H1 (cell line): ENCODE data around the gene RAPGEF5. TPM values are rescaled to one million over a fixed set of nuclear protein-coding genes. Genes with fewer than 3 reads are reported as not detected.

Source experiments
- CTCF ChIA-PET: fragments of 300-600 bp; sonication (Branson Sonifier 250); formaldehyde crosslinking; loops from one replicate; lab custom pipeline; 2021; ENCODE audit not compliant: partially characterized antibody; lab: Charles Lee
- POLR2A ChIA-PET: fragments of 300-600 bp; sonication (Branson Sonifier 250); formaldehyde crosslinking; loops from one replicate; lab custom pipeline; 2021; ENCODE audit warnings: inconsistent platforms; ENCODE audit not compliant: partially characterized antibody; lab: Charles Lee
- DNase-seq, 2 experiments: peaks; one replicate each; pipeline versions ENCODE4 v3.0.0 to v3.0.0-alpha.2; 2010 to 2022; ENCODE audit warnings: low spot score in 2 of 2, low read depth in 1 of 2, mixed read lengths in 1 of 2
- FAIRE-seq: peaks from 2 replicates; lab custom pipeline; 2011; peaks lifted over from hg19 to GRCh38; lab: Jason Lieb, UNC
- H2AFZ ChIP-seq: 2 replicates; pipeline ENCODE4 v1.8.1; 2012; ENCODE audit warnings: low read length, inconsistent platforms
- H2AK5ac ChIP-seq: 2 replicates; pipeline ENCODE4 v1.6.1; 2013; ENCODE audit warnings: low read depth, low read length
- H2BK120ac ChIP-seq: replicated peaks from 2 replicates; pipeline ENCODE3; 2013; ENCODE audit warnings: low read depth, low read length, inconsistent platforms
- H2BK12ac ChIP-seq: 2 replicates; pipeline ENCODE4 v1.6.1; 2013; ENCODE audit warnings: low read depth, low read length
- H2BK15ac ChIP-seq: 2 replicates; pipeline ENCODE4 v1.6.1; 2013; ENCODE audit warnings: low read length
- H2BK20ac ChIP-seq: 2 replicates; pipeline ENCODE4 v1.6.1; 2013; ENCODE audit warnings: low read length
- H2BK5ac ChIP-seq: 2 replicates; pipeline ENCODE4 v1.6.1; 2013; ENCODE audit warnings: low read depth, low read length
- H3K14ac ChIP-seq: 2 replicates; pipeline ENCODE4 v1.6.1; 2013; ENCODE audit warnings: inconsistent platforms; ENCODE audit not compliant: insufficient read length
- H3K18ac ChIP-seq: 2 replicates; pipeline ENCODE4 v1.6.1; 2013; ENCODE audit warnings: low read length; ENCODE audit errors: extremely low read depth
- H3K23ac ChIP-seq: 2 replicates; pipeline ENCODE4 v1.6.1; 2013; ENCODE audit warnings: inconsistent platforms; ENCODE audit not compliant: insufficient read length
- H3K23me2 ChIP-seq: 2 replicates; pipeline ENCODE4 v1.6.1; 2013; ENCODE audit warnings: low read depth, low read length
- H3K27ac ChIP-seq: 2 replicates; pipeline ENCODE4 v1.6.1; 2011; ENCODE audit warnings: low read depth, low read length, inconsistent platforms
- H3K27me3 ChIP-seq, 4 experiments: replicated peaks in 1 of 4; 1 replicate in 1 of 4; 2 replicates in 3 of 4; pipeline versions ENCODE4 v1.6.1 to v1.8.1; 2011 to 2013; ENCODE audit warnings: low read length in 3 of 4, mild to moderate bottlenecking in 3 of 4, inconsistent platforms in 2 of 4, mixed read lengths in 2 of 4, moderate library complexity in 1 of 4; ENCODE audit not compliant: control insufficient read depth in 3 of 4, insufficient read depth in 3 of 4; ENCODE audit errors: extremely low read depth in 1 of 4
- H3K36me3 ChIP-seq, 4 experiments: 2 replicates each; pipeline versions ENCODE4 v1.6.1 to v1.8.1; 2011 to 2013; ENCODE audit warnings: mild to moderate bottlenecking in 4 of 4, low read length in 3 of 4, moderate library complexity in 2 of 4, control low read depth in 1 of 4, inconsistent platforms in 1 of 4; ENCODE audit not compliant: insufficient read depth in 4 of 4, control insufficient read depth in 2 of 4
- H3K4ac ChIP-seq: replicated peaks from 2 replicates; pipeline ENCODE3; 2013; ENCODE audit warnings: low read length, low read depth, mixed read lengths, inconsistent platforms; ENCODE audit not compliant: insufficient read length
- H3K4me1 ChIP-seq, 4 experiments: replicated peaks in 1 of 4; 1 replicate in 1 of 4; 2 replicates in 3 of 4; pipeline versions ENCODE4 v1.6.1 to v1.8.1; 2011 to 2013; ENCODE audit warnings: low read length in 3 of 4, inconsistent platforms in 2 of 4, mixed read lengths in 1 of 4; ENCODE audit not compliant: insufficient read depth in 4 of 4, control insufficient read depth in 3 of 4
- H3K4me2 ChIP-seq, 2 experiments: 2 replicates each; pipeline versions ENCODE4 v1.6.1 to v1.8.1; 2011 to 2013; ENCODE audit warnings: low read depth in 2 of 2, low read length in 2 of 2, control low read depth in 1 of 2, inconsistent platforms in 1 of 2, mild to moderate bottlenecking in 1 of 2; ENCODE audit not compliant: insufficient read depth in 1 of 2
- H3K4me3 ChIP-seq, 4 experiments: fragments of 200-600, 300-600 bp in 1 of 4; sonication (generic), shearing (Covaris generic), sonication (Bioruptor Twin) in 1 of 4; 2 replicates each; pipeline versions ENCODE4 v1.5.1 to v1.8.1; 2011 to 2016; ENCODE audit warnings: low read length in 4 of 4, low read depth in 3 of 4, control low read depth in 2 of 4, inconsistent platforms in 2 of 4, mild to moderate bottlenecking in 2 of 4, mixed read lengths in 1 of 4, moderate library complexity in 1 of 4; ENCODE audit not compliant: insufficient read depth in 2 of 4; ENCODE audit errors: extremely low read depth in 1 of 4
- H3K56ac ChIP-seq: replicated peaks from 2 replicates; pipeline ENCODE3; 2013; ENCODE audit warnings: low read depth, mild to moderate bottlenecking, mixed read lengths, low read length, inconsistent platforms; ENCODE audit not compliant: insufficient read length
- H3K79me1 ChIP-seq: 2 replicates; pipeline ENCODE4 v1.6.1; 2013; ENCODE audit warnings: low read depth, low read length, control low read depth
- H3K79me2 ChIP-seq, 2 experiments: 2 replicates each; pipeline versions ENCODE4 v1.6.1 to v1.8.1; 2012 to 2013; ENCODE audit warnings: low read length in 2 of 2, mild to moderate bottlenecking in 2 of 2, inconsistent platforms in 1 of 2; ENCODE audit not compliant: insufficient read depth in 2 of 2, control insufficient read depth in 1 of 2
- H3K9ac ChIP-seq, 4 experiments: replicated peaks in 1 of 4; 1 replicate in 1 of 4; 2 replicates in 3 of 4; pipeline versions ENCODE4 v1.6.1 to v1.8.1; 2011 to 2013; ENCODE audit warnings: low read depth in 3 of 4, low read length in 3 of 4, control low read depth in 2 of 4, mild to moderate bottlenecking in 2 of 4, moderate library complexity in 2 of 4, inconsistent platforms in 1 of 4; ENCODE audit errors: extremely low read depth in 1 of 4
- H3K9me3 ChIP-seq, 2 experiments: 2 replicates each; pipeline versions ENCODE4 v1.6.1 to v1.8.1; 2012 to 2013; ENCODE audit warnings: mild to moderate bottlenecking in 2 of 2, moderate library complexity in 2 of 2, control low read depth in 1 of 2, inconsistent platforms in 1 of 2, low read depth in 1 of 2, low read length in 1 of 2, mixed read lengths in 1 of 2; ENCODE audit not compliant: insufficient read depth in 2 of 2
- H4K20me1 ChIP-seq, 2 experiments: replicated peaks in 1 of 2; 2 replicates each; pipeline versions ENCODE3 to v1.8.1; 2011 to 2013; ENCODE audit warnings: inconsistent platforms in 2 of 2, low read length in 2 of 2, mild to moderate bottlenecking in 1 of 2; ENCODE audit not compliant: insufficient read depth in 2 of 2, control insufficient read depth in 1 of 2
- H4K5ac ChIP-seq: 2 replicates; pipeline ENCODE4 v1.6.1; 2013; ENCODE audit warnings: low read length, low read depth, mixed read lengths, inconsistent platforms; ENCODE audit not compliant: insufficient read length
- H4K8ac ChIP-seq: 2 replicates; pipeline ENCODE4 v1.8.0; 2013; ENCODE audit warnings: mild to moderate bottlenecking, moderate library complexity, low read length, inconsistent platforms; ENCODE audit not compliant: insufficient read depth; ENCODE audit errors: extremely low read depth
- H4K91ac ChIP-seq: replicated peaks from 2 replicates; pipeline ENCODE3; 2013; ENCODE audit warnings: low read length, mixed read lengths, inconsistent platforms; ENCODE audit not compliant: insufficient read length
- BACH1 ChIP-seq: IDR thresholded peaks from 2 replicates; pipeline ENCODE4 v1.6.1; 2012; ENCODE audit warnings: low read length, improper control_type of control experiment
- CEBPB ChIP-seq: IDR thresholded peaks from 2 replicates; pipeline ENCODE4 v1.6.1; 2012; ENCODE audit warnings: low read depth, low read length
- GABPA ChIP-seq: IDR thresholded peaks from 2 replicates; pipeline ENCODE4 v1.6.1; 2011; ENCODE audit warnings: mild to moderate bottlenecking, low read length, moderate library complexity, borderline replicate concordance; ENCODE audit not compliant: insufficient read depth
- HDAC6 ChIP-seq: IDR thresholded peaks from one replicate; pipeline ENCODE4 v1.7.1; 2012; ENCODE audit warnings: low read depth, mild to moderate bottlenecking, inconsistent platforms, low read length, moderate library complexity
- JUN ChIP-seq: IDR thresholded peaks from 2 replicates; pipeline ENCODE4 v1.6.1; 2011; ENCODE audit warnings: low read depth, mild to moderate bottlenecking, improper control_type of control experiment, low read length
- JUND ChIP-seq: IDR thresholded peaks from 2 replicates; pipeline ENCODE4 v1.6.1; 2011; ENCODE audit warnings: mild to moderate bottlenecking, improper control_type of control experiment, low read length
- KDM5A ChIP-seq: fragments of 200-600 bp; IDR thresholded peaks from 2 replicates; pipeline ENCODE4 v1.7.1; 2012; ENCODE audit warnings: mild to moderate bottlenecking, low read length, inconsistent platforms, mixed read lengths
- POU5F1 ChIP-seq: IDR thresholded peaks from 2 replicates; pipeline ENCODE4 v1.6.1; 2011; ENCODE audit warnings: low read depth, mild to moderate bottlenecking, low read length, moderate library complexity
- RAD21 ChIP-seq, 2 experiments: IDR thresholded peaks in 1 of 2; conservative IDR thresholded peaks in 1 of 2; 2 replicates each; pipeline ENCODE4 v1.6.1; 2011; ENCODE audit warnings: low read depth in 2 of 2, low read length in 2 of 2, improper control_type of control experiment in 1 of 2, inconsistent platforms in 1 of 2, mild to moderate bottlenecking in 1 of 2, moderate library complexity in 1 of 2
- RXRA ChIP-seq: IDR thresholded peaks from 2 replicates; pipeline ENCODE4 v1.6.1; 2011; ENCODE audit warnings: low read depth, mild to moderate bottlenecking, low read length, moderate library complexity; ENCODE audit not compliant: insufficient read depth
- SP2 ChIP-seq: IDR thresholded peaks from 2 replicates; pipeline ENCODE4 v1.6.1; 2012; ENCODE audit warnings: mild to moderate bottlenecking, low read length, inconsistent platforms
- TAF7 ChIP-seq: optimal IDR thresholded peaks from 2 replicates; pipeline ENCODE3; 2011; ENCODE audit warnings: low read depth, mild to moderate bottlenecking, inconsistent platforms, low read length, moderate library complexity, borderline replicate concordance
- TBP ChIP-seq: IDR thresholded peaks from 2 replicates; pipeline ENCODE4 v1.6.1; 2011; ENCODE audit warnings: low read depth, low read length, improper control_type of control experiment
- USF2 ChIP-seq: IDR thresholded peaks from 2 replicates; pipeline ENCODE4 v1.6.1; 2011; ENCODE audit warnings: low read length, improper control_type of control experiment
- WGBS, 2 experiments: shearing (Covaris generic) in 1 of 2; methylation state at CpG; one replicate each; pipeline versions ENCODE4 v1.1.6 to v1.1.7; 2013 to 2015; ENCODE audit warnings: low lambda C conversion rate in 2 of 2, mixed read lengths in 2 of 2, inconsistent platforms in 1 of 2, low coverage in 1 of 2, missing lambda C conversion rate in 1 of 2; ENCODE audit not compliant: insufficient replicate concordance in 2 of 2, insufficient coverage in 1 of 2, insufficient read length in 1 of 2; ENCODE audit errors: extremely low coverage in 1 of 2, missing lambda C conversion rate in 1 of 2; 5-methylcytosine and 5-hydroxymethylcytosine counted together
- polyA plus RNA-seq, 7 experiments: library from polyadenylated mRNA; depleted of rRNA in 3 of 7; stranded (reverse) in 5 of 7; unstranded in 2 of 7; fragments of >200 nt in 5 of 7; fragments of 200-250 nt in 2 of 7; gene quantifications; 1 replicate in 5 of 7; 2 replicates in 1 of 7; 4 replicates in 1 of 7; pipeline versions ENCODE4 v1.2.1 to v1.2.3, GENCODE V29; 2011 to 2013; ENCODE audit warnings: missing spikeins in 2 of 7, mixed read lengths in 2 of 7
- total RNA-seq: library from RNA; stranded (reverse); fragmentation: NEBNext Ultra II Directional; extraction: Animal tissue kit (Norgen Biotek cat#: 25700); gene quantifications from 2 replicates; pipeline ENCODE4 v1.2.1, GENCODE V29; 2021

Gene RAPGEF5
- total and polyA plus RNA-seq, 2 of the 8 experiments (the other 6 are each of a cell fraction or from before 2014, with no cell fraction given): 4.4 to 22.9 TPM

GRCh38 chr7:22159341-22159740, 197.6 kb downstream of the RAPGEF5 start:
- Histone ChIP-seq H4K5ac (no peak overlapping the region), H4K8ac (no peak overlapping the region), H2AFZ (no peak overlapping the region), H3K4ac (no peak overlapping the region), H4K91ac (no peak overlapping the region), H3K9ac (no peak overlapping the region), H3K36me3 (peaks cover 0 to 8% (median 5%) of the 10 kb centered on the region in 4 experiments; a peak in 3 of 8 replicates), H2BK15ac (no peak overlapping the region), H3K18ac (no peak overlapping the region), H3K23me2 (no peaks in the 10 kb centered on the region), H3K79me2 (no peaks in the 10 kb centered on the region), H3K4me2 (no peak overlapping the region), H2BK120ac (no peak overlapping the region), H3K23ac (no peak overlapping the region), H3K9me3 (no peaks in the 10 kb centered on the region), H3K56ac (no peak overlapping the region), H2BK20ac (no peak overlapping the region), H3K27me3 (no peaks in the 10 kb centered on the region), H3K27ac (no peak overlapping the region), H3K14ac (no peak overlapping the region), H3K79me1 (no peaks in the 10 kb centered on the region), H4K20me1 (no peaks in the 10 kb centered on the region), H2BK12ac (no peak overlapping the region), H3K4me1 (no peaks in the 10 kb centered on the region; a peak in 1 of 7 replicates), H2BK5ac (no peak overlapping the region), H3K4me3 (no peak overlapping the region), H2AK5ac (no peak overlapping the region)
- 36% methylated on average over 2 of the region's 2 CpGs; no CpG with 5 or more reads in 1 of the 2 experiments for WGBS, 2 experiments
- DNase-seq: no peak
- ChIA-PET POLR2A (no interaction called here), CTCF (interaction anchor here (0.9 to 1.6 kb wide), 6 partner anchors 8 to 45 kb away, joined by 3 to 5 read pairs (median 3); no protein-coding TSS in a partner anchor)
- FAIRE-seq: no peak
- TF ChIP-seq RAD21 (IDR thresholded peaks at IDR 0.05 in 1 of 2, conservative IDR thresholded peaks at IDR 0.05 in 1 of 2; ENCODE audit: low read depth in 2 of 2, low read length in 2 of 2): no peak
- TF ChIP-seq JUND: no peak
- TF ChIP-seq HDAC6: no peak
- TF ChIP-seq RXRA: no peak
- no peak for TF ChIP-seq SP2
- no peak for TF ChIP-seq JUN
- no peak for TF ChIP-seq GABPA
- TF ChIP-seq USF2: no peak
- TF ChIP-seq KDM5A: no peak
- TF ChIP-seq CEBPB: no peak
- no peak for TF ChIP-seq POU5F1
- TF ChIP-seq TAF7: no peak
- no peak for TF ChIP-seq TBP
- no peak for TF ChIP-seq BACH1
